ENCODE data around the gene PPP1R12A.

DNA sequence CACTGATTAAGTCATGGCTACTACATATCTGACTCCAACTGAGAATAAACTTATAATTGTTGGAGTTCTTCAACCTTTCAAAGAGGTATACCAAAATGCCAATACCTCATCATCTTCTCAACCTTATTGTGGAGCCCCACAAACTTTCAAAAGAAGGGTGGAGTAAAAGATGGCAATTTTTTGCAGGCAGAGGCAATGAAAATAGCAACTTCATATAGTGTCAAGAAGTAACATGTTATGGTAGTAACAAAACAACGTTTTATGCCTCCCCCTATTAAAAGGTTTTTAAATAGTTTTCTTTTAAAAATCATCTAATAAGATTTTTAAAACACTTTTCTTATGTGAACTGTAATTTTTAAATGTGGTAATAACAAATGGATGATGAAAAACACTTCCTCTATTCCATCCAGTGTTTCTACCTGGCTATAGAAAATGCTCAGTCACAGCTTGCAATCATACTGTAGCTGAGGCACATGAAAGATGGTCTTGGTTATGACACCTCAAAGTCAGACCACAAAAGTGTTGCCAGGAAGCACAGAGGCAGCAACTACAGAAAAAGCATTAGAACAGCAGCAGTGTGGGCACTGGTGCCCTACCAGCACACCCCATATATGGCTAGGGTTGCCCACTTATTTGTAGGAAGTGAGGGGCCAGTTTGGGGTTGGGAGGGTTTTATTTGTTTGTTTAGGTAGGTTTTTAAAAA is 7.0 kb downstream of the PPP1R12A start:
- TF ChIP-seq POLR2A (IDR thresholded peaks at IDR 0.05; ENCODE audit: low read length) (no peak), EP300 (IDR thresholded peaks at IDR 0.05) (no peak), CTCF (IDR thresholded peaks at IDR 0.05) (no peak), USF2 (IDR thresholded peaks at IDR 0.05) (no peak), CEBPB (IDR thresholded peaks at IDR 0.05) (no peak), RAD21 (conservative IDR thresholded peaks at IDR 0.05 in 1 of 2, IDR thresholded peaks at IDR 0.05 in 1 of 2) (no peak), JUN (IDR thresholded peaks at IDR 0.05) (no peak), JUNB (IDR thresholded peaks at IDR 0.05) (no peak), MAFK (IDR thresholded peaks at IDR 0.05; ENCODE audit: partially characterized antibody) (no peak)
